Endothelial cell of umbilical vein (primary cell): ENCODE results near the gene SSB. TPM values are rescaled to one million over a fixed set of nuclear protein-coding genes. Genes with fewer than 3 reads are reported as not detected.

Source experiments
- BruUV-seq: library from RNA; stranded (reverse); fragments of 400-500 nt; replicated peaks from 2 replicates; lab custom pipeline; 2021; lab: Mats Ljungman, UMichigan
- CTCF ChIA-PET: fragments of 300-600, 350-600 bp; sonication (Branson Sonifier 250); formaldehyde crosslinking; loops from one replicate; lab custom pipeline; 2021; ENCODE audit warnings: antibody characterized with exemption, inconsistent platforms; lab: Charles Lee
- POLR2A ChIA-PET: fragments of 300-600, 350-600 bp; sonication (Branson Sonifier 250); formaldehyde crosslinking; loops from one replicate; lab custom pipeline; 2021; ENCODE audit warnings: antibody characterized with exemption, inconsistent platforms; lab: Charles Lee
- DNase-seq: peaks from one replicate; pipeline ENCODE4 v3.0.0-alpha.2; 2011; ENCODE audit warnings: low read depth, low spot score
- FAIRE-seq: peaks from 2 replicates; lab custom pipeline; 2011; peaks lifted over from hg19 to GRCh38; lab: Jason Lieb, UNC
- H2AFZ ChIP-seq: 2 replicates; pipeline ENCODE4 v1.6.0; 2012; ENCODE audit warnings: low read depth, low read length, control low read depth, inconsistent platforms
- H3K27ac ChIP-seq: 2 replicates; pipeline ENCODE4 v1.5.1; 2011; ENCODE audit warnings: low read depth, mild to moderate bottlenecking, control low read depth, low read length, moderate library complexity; ENCODE audit not compliant: insufficient read depth
- H3K27me3 ChIP-seq, 2 experiments: 2 replicates each; pipeline versions ENCODE4 v1.6.0 to v1.6.1; 2011; ENCODE audit warnings: low read length in 2 of 2, mixed read lengths in 1 of 2; ENCODE audit not compliant: control insufficient read depth in 2 of 2, insufficient read depth in 2 of 2
- H3K36me3 ChIP-seq, 2 experiments: 2 replicates in 1 of 2; 3 replicates in 1 of 2; pipeline ENCODE4 v1.5.1; 2011; ENCODE audit warnings: low read length in 2 of 2, mild to moderate bottlenecking in 1 of 2, moderate library complexity in 1 of 2; ENCODE audit not compliant: control insufficient read depth in 2 of 2, insufficient read depth in 2 of 2; ENCODE audit errors: extremely low read depth in 1 of 2
- H3K4me1 ChIP-seq: 3 replicates; pipeline ENCODE4 v1.5.1; 2011; ENCODE audit warnings: mild to moderate bottlenecking, low read length; ENCODE audit not compliant: control insufficient read depth, insufficient read depth; ENCODE audit errors: extremely low read depth
- H3K4me2 ChIP-seq: 2 replicates; pipeline ENCODE4 v1.6.1; 2011; ENCODE audit warnings: low read length, control low read depth, mixed read lengths; ENCODE audit not compliant: insufficient read depth
- H3K4me3 ChIP-seq, 3 experiments: fragments of 200-600 bp in 1 of 3; sonication (generic), shearing (Covaris generic) in 1 of 3; replicated peaks in 1 of 3; 2 replicates each; pipeline ENCODE4 v1.5.1; 2011 to 2016; ENCODE audit warnings: control low read depth in 3 of 3, low read length in 3 of 3, mild to moderate bottlenecking in 2 of 3, inconsistent platforms in 1 of 3, low read depth in 1 of 3, moderate library complexity in 1 of 3; ENCODE audit not compliant: insufficient read depth in 1 of 3
- H3K79me2 ChIP-seq: 2 replicates; pipeline ENCODE4 v1.6.0; 2012; ENCODE audit warnings: low read length, inconsistent platforms; ENCODE audit not compliant: control insufficient read depth, insufficient read depth
- H3K9ac ChIP-seq: replicated peaks from 2 replicates; pipeline ENCODE3; 2011; ENCODE audit warnings: low read length, control low read depth; ENCODE audit not compliant: insufficient read depth; ENCODE audit errors: extremely low read depth
- H3K9me1 ChIP-seq: replicated peaks from 3 replicates; pipeline ENCODE4 v1.6.0; 2011; ENCODE audit warnings: mild to moderate bottlenecking, low read length; ENCODE audit not compliant: control insufficient read depth, insufficient read depth; ENCODE audit errors: extremely low read depth
- H3K9me3 ChIP-seq: replicated peaks from 2 replicates; pipeline ENCODE4 v1.5.1; 2012; ENCODE audit warnings: low read length, inconsistent platforms; ENCODE audit not compliant: control insufficient read depth, insufficient read depth
- H4K20me1 ChIP-seq: replicated peaks from 2 replicates; pipeline ENCODE3; 2011; ENCODE audit warnings: mild to moderate bottlenecking, low read length; ENCODE audit not compliant: control insufficient read depth, insufficient read depth; ENCODE audit errors: extremely low read depth
- EZH2 ChIP-seq: IDR thresholded peaks from 2 replicates; pipeline ENCODE4 v1.6.1; 2012; ENCODE audit warnings: borderline replicate concordance, low read depth, mild to moderate bottlenecking, moderate library complexity, low read length, inconsistent platforms; ENCODE audit not compliant: severe bottlenecking
- FOS ChIP-seq: IDR thresholded peaks from 2 replicates; pipeline ENCODE4 v1.6.1; 2011; ENCODE audit warnings: mild to moderate bottlenecking, low read length, moderate library complexity, borderline replicate concordance; ENCODE audit not compliant: insufficient read depth
- GATA2 ChIP-seq: IDR thresholded peaks from 2 replicates; pipeline ENCODE4 v1.7.0; 2011; ENCODE audit warnings: low read depth, mild to moderate bottlenecking, moderate library complexity, mixed read lengths, low read length; ENCODE audit not compliant: insufficient read length, insufficient read depth
- JUN ChIP-seq: IDR thresholded peaks from 2 replicates; pipeline ENCODE4 v1.6.1; 2011; ENCODE audit warnings: borderline replicate concordance, low read depth; ENCODE audit not compliant: insufficient read length, insufficient read depth
- MYC ChIP-seq: IDR thresholded peaks from one replicate; pipeline ENCODE4 v1.6.1; 2011; ENCODE audit warnings: mild to moderate bottlenecking, low read depth, low read length
- POLR2A ChIP-seq: IDR thresholded peaks from 2 replicates; pipeline ENCODE4 v1.6.1; 2012; ENCODE audit warnings: low read depth, mild to moderate bottlenecking, control low read depth, low read length
- POLR2AphosphoS5 ChIP-seq: IDR thresholded peaks from 2 replicates; pipeline ENCODE4 v1.6.1; 2012; ENCODE audit warnings: low read depth, mild to moderate bottlenecking, control low read depth, low read length, moderate library complexity; ENCODE audit not compliant: insufficient read depth
- dilution Hi-C: fragments of 300-500 bp; cut with MboI; formaldehyde crosslinking; loops from one replicate; pipeline ENCODE4 v1.15.0; 2019; ENCODE audit warnings: low sequenced_read_pairs; ENCODE audit not compliant: extremely low pct_ligation_motif_present
- intact Hi-C: fragments of 100-400 bp; cut with micrococcal nuclease; formaldehyde crosslinking; loops from one replicate; pipeline ENCODE4 v1.10.0; 2022
- polyA plus RNA-seq, 4 experiments: library from polyadenylated mRNA; depleted of rRNA in 3 of 4; stranded (reverse) in 3 of 4; unstranded in 1 of 4; fragments of >200 nt; gene quantifications; 2 replicates each; pipeline versions ENCODE4 v1.2.1 to v1.2.3, GENCODE V29; 2011 to 2012; ENCODE audit warnings: missing spikeins in 1 of 4
- total RNA-seq: library from RNA; stranded (reverse); gene quantifications from 2 replicates; pipeline ENCODE4 v1.2.3, GENCODE V29; 2021
- TF ChIP-seq, protein P1 (sequence below): IDR thresholded peaks from 2 replicates; pipeline ENCODE4 v1.6.1; 2011; ENCODE audit not compliant: insufficient read depth, insufficient read length
- TF ChIP-seq, protein P2 (sequence below), 2 donors: IDR thresholded peaks; 1 replicate in 1 of 2; 2 replicates in 1 of 2; pipeline ENCODE4 v1.5.1; 2011; ENCODE audit warnings: low read length in 2 of 2, mild to moderate bottlenecking in 2 of 2, moderate library complexity in 2 of 2, control low read depth in 1 of 2, inconsistent platforms in 1 of 2, low read depth in 1 of 2; ENCODE audit not compliant: insufficient read depth in 1 of 2; ENCODE audit errors: extremely low read depth in 1 of 2

The SSB gene
- total and polyA plus RNA-seq, 2 donors (not counting 3 experiments of a cell fraction or from before 2014, with no cell fraction given) = 36.1 to 125 TPM

DNA sequence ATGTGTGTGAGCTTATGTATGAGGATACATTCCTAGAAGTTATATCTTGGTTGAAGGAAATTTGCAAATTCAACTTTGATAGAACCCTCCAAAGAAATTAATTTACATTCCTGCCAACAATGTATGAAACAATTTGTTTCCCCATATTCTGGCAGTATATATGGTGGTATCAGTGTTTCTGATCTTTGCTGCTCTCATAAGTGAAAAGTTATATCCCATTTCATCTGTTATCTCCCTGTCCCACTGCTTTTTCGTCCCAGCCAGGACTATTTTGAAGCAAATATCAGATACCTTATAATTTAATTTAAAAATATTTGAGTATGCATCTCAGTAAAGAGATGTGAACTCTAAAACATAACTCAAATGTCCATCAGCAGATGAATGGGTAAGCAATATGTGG lies 35.7 kb downstream of the SSB start:
- DNase-seq (no peak), FAIRE-seq (no peak)
- Histone ChIP-seq H3K27ac (no peak overlapping the region), H4K20me1 (peaks cover 3% of the 10 kb centered on the region), H3K27me3 (no peaks in the 10 kb centered on the region), H3K9me1 (no peaks in the 10 kb centered on the region), H3K9ac (no peak overlapping the region), H3K79me2 (peaks cover 68% of the 10 kb centered on the region), H3K36me3 (no peaks in the 10 kb centered on the region), H2AFZ (no peak overlapping the region), H3K4me2 (no peak overlapping the region), H3K4me3 (no peak overlapping the region), H3K9me3 (no peaks in the 10 kb centered on the region), H3K4me1 (no peaks in the 10 kb centered on the region)
- dilution Hi-C loops = no loop called here
- intact Hi-C loops = no loop called here
- ChIA-PET POLR2A (no interaction called here), CTCF (no interaction called here)
- BruUV-seq = no TSS peak
- TF ChIP-seq, protein P1, sequence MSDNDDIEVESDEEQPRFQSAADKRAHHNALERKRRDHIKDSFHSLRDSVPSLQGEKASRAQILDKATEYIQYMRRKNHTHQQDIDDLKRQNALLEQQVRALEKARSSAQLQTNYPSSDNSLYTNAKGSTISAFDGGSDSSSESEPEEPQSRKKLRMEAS = no peak
- TF ChIP-seq POLR2AphosphoS5 (no peak), EZH2 (no peak), FOS (no peak), POLR2A (no peak), MYC (no peak), GATA2 (no peak), JUN (no peak)
- TF ChIP-seq, protein P2, sequence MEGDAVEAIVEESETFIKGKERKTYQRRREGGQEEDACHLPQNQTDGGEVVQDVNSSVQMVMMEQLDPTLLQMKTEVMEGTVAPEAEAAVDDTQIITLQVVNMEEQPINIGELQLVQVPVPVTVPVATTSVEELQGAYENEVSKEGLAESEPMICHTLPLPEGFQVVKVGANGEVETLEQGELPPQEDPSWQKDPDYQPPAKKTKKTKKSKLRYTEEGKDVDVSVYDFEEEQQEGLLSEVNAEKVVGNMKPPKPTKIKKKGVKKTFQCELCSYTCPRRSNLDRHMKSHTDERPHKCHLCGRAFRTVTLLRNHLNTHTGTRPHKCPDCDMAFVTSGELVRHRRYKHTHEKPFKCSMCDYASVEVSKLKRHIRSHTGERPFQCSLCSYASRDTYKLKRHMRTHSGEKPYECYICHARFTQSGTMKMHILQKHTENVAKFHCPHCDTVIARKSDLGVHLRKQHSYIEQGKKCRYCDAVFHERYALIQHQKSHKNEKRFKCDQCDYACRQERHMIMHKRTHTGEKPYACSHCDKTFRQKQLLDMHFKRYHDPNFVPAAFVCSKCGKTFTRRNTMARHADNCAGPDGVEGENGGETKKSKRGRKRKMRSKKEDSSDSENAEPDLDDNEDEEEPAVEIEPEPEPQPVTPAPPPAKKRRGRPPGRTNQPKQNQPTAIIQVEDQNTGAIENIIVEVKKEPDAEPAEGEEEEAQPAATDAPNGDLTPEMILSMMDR (IDR thresholded peaks at IDR 0.05; ENCODE audit: extremely low read depth in 1 of 2, insufficient read depth in 1 of 2, low read depth in 1 of 2, low read length in 2 of 2) = no peak
